Measurements from ENCODE around the gene FOXO6. TPM values are rescaled to one million over a fixed set of nuclear protein-coding genes. Genes with fewer than 3 reads are reported as not detected.

Gene FOXO6
- total and polyA plus RNA-seq, 2 experiments from 2014 or later, result not detected

DNA sequence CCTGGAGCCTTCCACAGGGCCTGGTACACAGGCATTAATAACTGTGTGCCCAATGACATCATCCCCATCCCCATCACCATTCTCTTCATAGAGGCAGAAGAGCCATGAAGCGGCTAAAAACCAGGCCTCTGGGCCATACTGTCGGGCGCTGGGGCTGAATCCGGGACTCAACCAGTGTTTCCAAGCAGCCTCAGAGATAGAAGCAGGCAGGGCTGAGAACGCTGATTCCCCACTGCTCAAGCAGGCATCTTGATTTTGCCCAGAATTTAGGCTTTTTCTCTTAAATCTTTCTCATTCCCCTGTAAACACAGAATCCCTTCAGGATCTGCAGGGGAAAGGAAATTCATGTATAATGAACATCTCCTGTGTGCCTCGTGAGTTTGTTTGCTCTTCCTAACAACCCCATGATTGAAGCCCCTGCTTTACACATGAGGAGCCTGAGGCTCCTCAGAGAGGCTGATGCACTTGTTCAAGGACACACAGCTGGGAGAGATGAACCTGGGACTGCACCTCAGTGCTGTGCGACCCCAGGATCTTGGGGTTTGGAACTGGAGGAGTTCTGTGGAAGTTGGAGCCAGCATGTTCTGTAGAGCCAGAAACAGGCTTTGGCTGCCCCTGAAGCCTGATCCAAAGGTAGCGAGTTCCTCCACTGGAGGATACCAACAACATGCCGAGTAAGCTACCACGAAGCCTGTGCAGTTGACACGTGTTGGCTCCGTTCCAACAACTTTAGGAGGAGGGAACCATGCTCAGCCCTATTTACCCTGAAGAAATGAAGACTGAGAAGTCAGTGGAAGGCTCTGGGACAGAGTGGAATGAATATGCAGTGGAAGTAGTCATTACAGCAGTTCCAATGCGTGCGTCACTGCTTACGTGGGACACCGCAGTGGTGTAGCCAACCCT lies 67.8 kb downstream of the FOXO6 start:
- H3K9ac ChIP-seq, result no peak overlapping the region
- H3K4me1 ChIP-seq (ENCODE audit: insufficient read depth), result peaks cover 16% of the 10 kb centered on the region
- H3K4me2 ChIP-seq (ENCODE audit: unreplicated experiment), result no peak overlapping the region
- no peak overlapping the region for H3K27ac ChIP-seq
- no peak overlapping the region for H2AFZ ChIP-seq
- H3K36me3 ChIP-seq (ENCODE audit: low read depth), result no peaks in the 10 kb centered on the region
- H3K4me3 ChIP-seq, result no peak overlapping the region
- H3K79me2 ChIP-seq (ENCODE audit: insufficient read depth), result no peaks in the 10 kb centered on the region
- in situ Hi-C loops (cut with MboI), result no loop called here
- 77 to 80% methylated on average over 15 to 16 of the region's 16 CpGs for WGBS, 2 experiments (ENCODE audit: low coverage in 1 of 2, low lambda C conversion rate in 2 of 2, missing lambda C conversion rate in 2 of 2)
- H3K9me2 ChIP-seq (ENCODE audit: insufficient read depth), result no peaks in the 10 kb centered on the region
- no peaks in the 10 kb centered on the region for H3K27me3 ChIP-seq (replicated peaks; ENCODE audit: insufficient read depth)
- DNase-seq, result no peak
- H4K20me1 ChIP-seq (ENCODE audit: insufficient read depth), result no peaks in the 10 kb centered on the region
- H3K9me3 ChIP-seq (ENCODE audit: low read depth), result no peaks in the 10 kb centered on the region
- H3F3A ChIP-seq (ENCODE audit: insufficient read depth), result no peaks in the 10 kb centered on the region
- no peak for TF ChIP-seq EZH2 (IDR thresholded peaks at IDR 0.05; ENCODE audit: insufficient read depth, poor library complexity, severe bottlenecking)
- no peak for TF ChIP-seq EZH2phosphoT487 (IDR thresholded peaks at IDR 0.05; ENCODE audit: insufficient read depth, low read depth)

DNA sequence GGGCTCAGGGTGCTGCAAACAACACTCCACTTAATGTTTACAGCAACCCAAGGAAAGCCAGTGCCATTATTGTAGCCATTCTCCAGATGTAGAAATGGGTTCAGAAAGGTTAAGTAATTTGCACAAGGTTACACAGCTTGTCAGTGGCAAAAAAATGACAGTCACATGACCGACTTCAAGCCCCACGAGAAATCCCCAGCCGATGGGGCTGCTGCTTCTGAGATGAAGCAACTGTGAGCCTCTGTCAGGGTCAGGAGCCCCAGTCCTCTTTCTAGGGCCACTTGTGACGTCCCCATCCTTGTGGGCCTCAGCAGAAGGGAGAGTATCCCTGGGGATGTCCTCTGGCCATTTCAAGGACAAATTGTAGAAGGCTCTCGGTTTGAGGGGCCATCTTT lies 68.4 kb downstream of the FOXO6 start:
- H3K9ac ChIP-seq, result no peak overlapping the region
- WGBS, 2 experiments (ENCODE audit: low coverage in 1 of 2, low lambda C conversion rate in 2 of 2, missing lambda C conversion rate in 2 of 2), result 71 to 74% methylated on average over 5 of the region's 5 CpGs
- in situ Hi-C loops (cut with MboI), result loop anchor here (10.0 kb wide), 1 partner anchor 165 kb away; no protein-coding TSS in a partner anchor
- no peak overlapping the region for H3K4me3 ChIP-seq
- no peak overlapping the region for H2AFZ ChIP-seq
- TF ChIP-seq EZH2 (IDR thresholded peaks at IDR 0.05; ENCODE audit: insufficient read depth, poor library complexity, severe bottlenecking) (no peak), EZH2phosphoT487 (IDR thresholded peaks at IDR 0.05; ENCODE audit: insufficient read depth, low read depth) (no peak)
- no peak overlapping the region for H3K4me2 ChIP-seq (ENCODE audit: unreplicated experiment)
- no peaks in the 10 kb centered on the region for H3K9me2 ChIP-seq (ENCODE audit: insufficient read depth)
- no peaks in the 10 kb centered on the region for H3F3A ChIP-seq (ENCODE audit: insufficient read depth)
- no peak for DNase-seq
- H4K20me1 ChIP-seq (ENCODE audit: insufficient read depth), result no peaks in the 10 kb centered on the region
- no peaks in the 10 kb centered on the region for H3K9me3 ChIP-seq (ENCODE audit: low read depth)
- no peaks in the 10 kb centered on the region for H3K36me3 ChIP-seq (ENCODE audit: low read depth)
- peaks cover 16% of the 10 kb centered on the region for H3K4me1 ChIP-seq (ENCODE audit: insufficient read depth)
- H3K27me3 ChIP-seq (replicated peaks; ENCODE audit: insufficient read depth), result no peaks in the 10 kb centered on the region
- H3K79me2 ChIP-seq (ENCODE audit: insufficient read depth), result no peaks in the 10 kb centered on the region
- H3K27ac ChIP-seq, result no peak overlapping the region

DNA sequence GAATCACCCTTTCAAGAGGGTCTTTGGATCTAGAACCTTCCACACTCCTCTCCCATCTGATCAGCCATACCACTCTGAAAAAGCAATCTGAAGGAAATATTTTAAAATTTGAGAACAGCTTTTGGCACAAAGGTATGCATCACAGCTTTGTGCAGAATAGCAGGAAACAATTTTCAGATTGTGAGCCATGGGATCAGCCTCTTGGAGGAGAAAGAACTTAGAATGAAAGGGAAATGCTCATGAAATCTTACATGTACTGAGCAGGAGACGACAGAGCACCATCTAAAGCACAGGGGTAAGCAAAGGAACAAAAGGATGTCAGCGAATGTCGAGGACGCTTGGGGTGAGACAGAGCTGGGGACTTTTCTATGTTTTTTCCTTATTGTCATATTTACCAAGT lies 68.8 kb downstream of the FOXO6 start:
- in situ Hi-C loops (cut with MboI), result loop anchor here (10.0 kb wide), 1 partner anchor 165 kb away; no protein-coding TSS in a partner anchor
- 88 to 90% methylated on average over 4 of the region's 4 CpGs for WGBS, 2 experiments (ENCODE audit: low coverage in 1 of 2, low lambda C conversion rate in 2 of 2, missing lambda C conversion rate in 2 of 2)
- Histone ChIP-seq H3K4me1 (ENCODE audit: insufficient read depth) (peaks cover 16% of the 10 kb centered on the region), H3K9ac (no peak overlapping the region), H3K27ac (no peak overlapping the region), H3K36me3 (ENCODE audit: low read depth) (no peaks in the 10 kb centered on the region), H4K20me1 (ENCODE audit: insufficient read depth) (no peaks in the 10 kb centered on the region), H3K4me2 (ENCODE audit: unreplicated experiment) (no peak overlapping the region), H3K4me3 (no peak overlapping the region), H2AFZ (no peak overlapping the region), H3F3A (ENCODE audit: insufficient read depth) (no peaks in the 10 kb centered on the region), H3K79me2 (ENCODE audit: insufficient read depth) (no peaks in the 10 kb centered on the region), H3K9me2 (ENCODE audit: insufficient read depth) (no peaks in the 10 kb centered on the region), H3K27me3 (replicated peaks; ENCODE audit: insufficient read depth) (no peaks in the 10 kb centered on the region), H3K9me3 (ENCODE audit: low read depth) (no peaks in the 10 kb centered on the region)
- no peak for DNase-seq
- TF ChIP-seq EZH2phosphoT487 (IDR thresholded peaks at IDR 0.05; ENCODE audit: insufficient read depth, low read depth), result no peak
- TF ChIP-seq EZH2 (IDR thresholded peaks at IDR 0.05; ENCODE audit: insufficient read depth, poor library complexity, severe bottlenecking), result no peak

DNA sequence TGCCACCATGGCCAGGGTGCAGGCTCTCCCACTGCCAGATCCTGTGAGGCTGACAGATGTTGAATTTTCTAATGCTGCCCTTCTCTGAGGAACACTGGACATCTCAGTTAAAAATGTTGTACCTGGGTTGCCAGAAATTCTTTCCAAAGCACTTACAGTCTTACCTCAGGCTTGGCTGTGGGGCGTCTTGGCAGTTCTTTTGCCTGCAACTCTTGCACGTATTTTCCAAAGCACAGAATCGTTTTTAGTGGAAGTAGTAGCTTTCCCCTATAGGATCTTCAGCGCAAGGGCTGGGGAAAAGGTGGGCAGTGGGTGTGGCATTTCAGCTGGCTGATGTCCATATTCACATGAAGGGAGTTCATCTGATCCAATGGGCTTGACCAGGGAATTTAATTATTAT lies 69.3 kb downstream of the FOXO6 start:
- Histone ChIP-seq H3K79me2 (ENCODE audit: insufficient read depth) (no peaks in the 10 kb centered on the region), H4K20me1 (ENCODE audit: insufficient read depth) (no peaks in the 10 kb centered on the region), H3K4me2 (ENCODE audit: unreplicated experiment) (no peak overlapping the region), H2AFZ (no peak overlapping the region), H3K9ac (no peak overlapping the region), H3F3A (ENCODE audit: insufficient read depth) (no peaks in the 10 kb centered on the region), H3K36me3 (ENCODE audit: low read depth) (no peaks in the 10 kb centered on the region), H3K27ac (no peak overlapping the region), H3K4me3 (no peak overlapping the region), H3K4me1 (ENCODE audit: insufficient read depth) (peaks cover 16% of the 10 kb centered on the region), H3K27me3 (replicated peaks; ENCODE audit: insufficient read depth) (no peaks in the 10 kb centered on the region), H3K9me3 (ENCODE audit: low read depth) (no peaks in the 10 kb centered on the region), H3K9me2 (ENCODE audit: insufficient read depth) (no peaks in the 10 kb centered on the region)
- TF ChIP-seq EZH2 (IDR thresholded peaks at IDR 0.05; ENCODE audit: insufficient read depth, poor library complexity, severe bottlenecking) (no peak), EZH2phosphoT487 (IDR thresholded peaks at IDR 0.05; ENCODE audit: insufficient read depth, low read depth) (no peak)
- no peak for DNase-seq
- in situ Hi-C loops (cut with MboI), result loop anchor here (10.0 kb wide), 1 partner anchor 166 kb away; no protein-coding TSS in a partner anchor
- WGBS, 2 experiments (ENCODE audit: low coverage in 1 of 2, low lambda C conversion rate in 2 of 2, missing lambda C conversion rate in 2 of 2), result 69 to 72% methylated on average over 4 of the region's 4 CpGs
